CD4-positive, alpha-beta T cell treated with Interleukin-15 for 4 hours (primary cell): ENCODE measurements around the gene RPL10A.
"Not testable (repeated sequence)": the region's sequence is repeated elsewhere in the genome, so short reads cannot be mapped to it uniquely, and the experiment has no call there.

ENCODE experiments used
- DNase-seq: peaks from one replicate; pipeline ENCODE4 v3.0.0-alpha.2; 2020; ENCODE audit warnings: low spot score

Gene RPL10A

GRCh38 chr6:35514587-35514986 is 46.4 kb downstream of the RPL10A start:
- DNase-seq, result no peak

- DNase-seq, result not testable (repeated sequence)
These were observed 47.7 kb downstream of the RPL10A start for GRCh38 chr6:35515939-35516338.

GRCh38 chr6:35516712-35517111 is 48.5 kb downstream of the RPL10A start:
- no peak for DNase-seq

- DNase-seq, result not testable (repeated sequence)
These were observed 49.8 kb downstream of the RPL10A start for GRCh38 chr6:35517978-35518377.

- DNase-seq, result no peak
These were observed 50.5 kb downstream of the RPL10A start for GRCh38 chr6:35518566-35519312.

GRCh38 chr6:35519313-35520015 is 51.3 kb downstream of the RPL10A start:
- DNase-seq, result no peak
